Measurements from ENCODE around the gene LHFPL3. TPM values are rescaled to one million over a fixed set of nuclear protein-coding genes. Genes with fewer than 3 reads are reported as not detected.

Gene LHFPL3
- total RNA-seq, 4 donors from 2014 or later, result not detected

- no peaks in the 10 kb centered on the region for H3K27me3 ChIP-seq
- TF ChIP-seq POLR2AphosphoS5 (IDR thresholded peaks at IDR 0.05) (no peak), EP300 (IDR thresholded peaks at IDR 0.05) (no peak), POLR2A (IDR thresholded peaks at IDR 0.05; ENCODE audit: low read depth) (no peak), CTCF (IDR thresholded peaks at IDR 0.05) (no peak)
- no peak overlapping the region for H3K27ac ChIP-seq (replicated peaks in 1 of 4)
- H3K4me1 ChIP-seq, result no peaks in the 10 kb centered on the region
- 27% methylated on average over 1 of the region's 1 CpG for WGBS
- H3K36me3 ChIP-seq, result no peaks in the 10 kb centered on the region
- no peaks in the 10 kb centered on the region for H3K9me3 ChIP-seq
- H3K4me3 ChIP-seq, result no peak overlapping the region
- no peak for DNase-seq (ENCODE audit: extremely low spot score)
- intact Hi-C loops (cut with DNase I), result no loop called here
These were observed 276.3 kb downstream of the LHFPL3 start for GRCh38 chr7:104604706-104605105.

GRCh38 chr7:104621321-104621720 lies 292.9 kb downstream of the LHFPL3 start:
- intact Hi-C loops (cut with DNase I), result no loop called here
- no peak for DNase-seq (ENCODE audit: extremely low spot score)
- Histone ChIP-seq H3K4me1 (no peaks in the 10 kb centered on the region), H3K36me3 (no peaks in the 10 kb centered on the region), H3K9me3 (no peaks in the 10 kb centered on the region), H3K27me3 (no peaks in the 10 kb centered on the region), H3K4me3 (no peak overlapping the region), H3K27ac (replicated peaks in 1 of 4) (no peak overlapping the region)
- TF ChIP-seq EP300 (IDR thresholded peaks at IDR 0.05) (no peak), POLR2AphosphoS5 (IDR thresholded peaks at IDR 0.05) (no peak), POLR2A (IDR thresholded peaks at IDR 0.05; ENCODE audit: low read depth) (no peak), CTCF (IDR thresholded peaks at IDR 0.05) (no peak)
- WGBS, result 27% methylated on average over 2 of the region's 3 CpGs

GRCh38 chr7:104625956-104626355 lies 297.6 kb downstream of the LHFPL3 start:
- Histone ChIP-seq H3K27ac (replicated peaks in 1 of 4) (no peak overlapping the region), H3K4me1 (no peaks in the 10 kb centered on the region), H3K9me3 (no peaks in the 10 kb centered on the region), H3K27me3 (no peaks in the 10 kb centered on the region), H3K36me3 (no peaks in the 10 kb centered on the region), H3K4me3 (no peak overlapping the region)
- TF ChIP-seq POLR2A (IDR thresholded peaks at IDR 0.05; ENCODE audit: low read depth), result no peak
- TF ChIP-seq POLR2AphosphoS5 (IDR thresholded peaks at IDR 0.05), result no peak
- TF ChIP-seq CTCF (IDR thresholded peaks at IDR 0.05), result no peak
- no peak for TF ChIP-seq EP300 (IDR thresholded peaks at IDR 0.05)
- intact Hi-C loops (cut with DNase I), result no loop called here
- DNase-seq (ENCODE audit: extremely low spot score), result no peak

GRCh38 chr7:104627516-104627915 lies 299.1 kb downstream of the LHFPL3 start:
- no peaks in the 10 kb centered on the region for H3K9me3 ChIP-seq
- H3K36me3 ChIP-seq, result no peaks in the 10 kb centered on the region
- TF ChIP-seq EP300 (IDR thresholded peaks at IDR 0.05), result no peak
- no peak for TF ChIP-seq POLR2AphosphoS5 (IDR thresholded peaks at IDR 0.05)
- TF ChIP-seq POLR2A (IDR thresholded peaks at IDR 0.05; ENCODE audit: low read depth), result no peak
- no peak for TF ChIP-seq CTCF (IDR thresholded peaks at IDR 0.05)
- H3K4me1 ChIP-seq, result no peaks in the 10 kb centered on the region
- intact Hi-C loops (cut with DNase I), result no loop called here
- WGBS, result 4% methylated on average over 2 of the region's 2 CpGs
- DNase-seq (ENCODE audit: extremely low spot score), result no peak
- H3K4me3 ChIP-seq, result no peak overlapping the region
- no peaks in the 10 kb centered on the region for H3K27me3 ChIP-seq
- H3K27ac ChIP-seq (replicated peaks in 1 of 4), result no peak overlapping the region

GRCh38 chr7:104628017-104628416 lies 299.6 kb downstream of the LHFPL3 start:
- WGBS, result 100% methylated on average over 1 of the region's 1 CpG
- Histone ChIP-seq H3K4me1 (no peaks in the 10 kb centered on the region), H3K9me3 (no peaks in the 10 kb centered on the region), H3K27me3 (no peaks in the 10 kb centered on the region), H3K36me3 (no peaks in the 10 kb centered on the region), H3K27ac (replicated peaks in 1 of 4) (no peak overlapping the region), H3K4me3 (no peak overlapping the region)
- intact Hi-C loops (cut with DNase I), result no loop called here
- TF ChIP-seq EP300 (IDR thresholded peaks at IDR 0.05), result no peak
- TF ChIP-seq CTCF (IDR thresholded peaks at IDR 0.05), result no peak
- no peak for TF ChIP-seq POLR2AphosphoS5 (IDR thresholded peaks at IDR 0.05)
- TF ChIP-seq POLR2A (IDR thresholded peaks at IDR 0.05; ENCODE audit: low read depth), result no peak
- DNase-seq (ENCODE audit: extremely low spot score), result no peak

All from esophagus muscularis mucosa (tissue), 4 donors.